Lower leg skin (tissue), 4 donors: Measurements from ENCODE around the gene TENM4. TPM values are rescaled to one million over a fixed set of nuclear protein-coding genes. Genes with fewer than 3 reads are reported as not detected.

Experiments
- DNase-seq, 2 donors: peaks; one replicate each; pipeline ENCODE4 v3.0.0-alpha.2; 2019; ENCODE audit warnings: low spot score in 2 of 2
- H3K4me3 ChIP-seq: fragments of 200-600 bp; sonication (generic); 2 replicates; pipeline ENCODE4 v1.5.1; 2017; ENCODE audit warnings: mild to moderate bottlenecking, low read depth; ENCODE audit not compliant: poor library complexity, severe bottlenecking
- CTCF ChIP-seq, 3 donors: fragments of 450-650 bp; IDR thresholded peaks; one replicate each; pipeline ENCODE4 v1.5.1; 2016; ENCODE audit warnings: antibody characterized with exemption in 3 of 3, mild to moderate bottlenecking in 3 of 3, moderate library complexity in 2 of 3
- POLR2A ChIP-seq, 2 donors: fragments of 450-650 bp; IDR thresholded peaks; one replicate each; pipeline ENCODE4 v1.6.1; 2016 to 2017; ENCODE audit warnings: antibody characterized with exemption in 2 of 2, mild to moderate bottlenecking in 1 of 2, moderate library complexity in 1 of 2
- WGBS, 2 donors: methylation state at CpG; one replicate each; pipeline ENCODE4 v1.1.5; 2018; 5-methylcytosine and 5-hydroxymethylcytosine counted together
- intact Hi-C: fragments of 100-400 bp; cut with DNase I; formaldehyde crosslinking; loops from one replicate; pipeline ENCODE4 v1.15.0; 2023; ENCODE audit warnings: low total_unique reads
- total RNA-seq, 4 donors: library from RNA; depleted of rRNA; stranded (reverse); fragments of >200 nt; gene quantifications; one replicate each; pipeline ENCODE4 v1.1.0, GENCODE V29; 2016

The TENM4 gene
- total RNA-seq, 4 donors from 2014 or later, result 34.4 to 41.1 (median 36.6) TPM

GRCh38 chr11:79413268-79413667, 27.6 kb downstream of the TENM4 start:
- peak; percentile 75 to 92 for DNase-seq
- H3K4me3 ChIP-seq, result no peak overlapping the region
- intact Hi-C loops, result no loop called here
- 36% methylated on average over 4 of the region's 4 CpGs for WGBS, 2 donors
- no peak for TF ChIP-seq POLR2A (IDR thresholded peaks at IDR 0.05)
- TF ChIP-seq CTCF (IDR thresholded peaks at IDR 0.05), result no peak

- intact Hi-C loops, result no loop called here
- no peak for TF ChIP-seq CTCF (IDR thresholded peaks at IDR 0.05)
- TF ChIP-seq POLR2A (IDR thresholded peaks at IDR 0.05), result no peak
- WGBS, 2 donors, result 80 to 93% methylated on average over 1 of the region's 1 CpG
- no peak for DNase-seq
- H3K4me3 ChIP-seq, result no peak overlapping the region
Measured at GRCh38 chr11:79412761-79413160, 28.1 kb downstream of the TENM4 start.

- no peak for DNase-seq
- no peak overlapping the region for H3K4me3 ChIP-seq
- WGBS, 2 donors, result 88 to 93% methylated on average over 6 of the region's 6 CpGs
- TF ChIP-seq POLR2A (IDR thresholded peaks at IDR 0.05) (no peak), CTCF (IDR thresholded peaks at IDR 0.05) (no peak)
- intact Hi-C loops, result no loop called here
Measured at GRCh38 chr11:79409330-79409729, 31.5 kb downstream of the TENM4 start.

- TF ChIP-seq CTCF (IDR thresholded peaks at IDR 0.05) (no peak), POLR2A (IDR thresholded peaks at IDR 0.05) (no peak)
- no peak for DNase-seq
- WGBS, 2 donors, result 72 to 73% methylated on average over 5 of the region's 5 CpGs
- H3K4me3 ChIP-seq, result no peak overlapping the region
- intact Hi-C loops, result no loop called here
Measured at GRCh38 chr11:79406376-79406775, 34.5 kb downstream of the TENM4 start.

- no peak overlapping the region for H3K4me3 ChIP-seq
- whole genome bisulfite sequencing, 2 donors, result 77% methylated on average over 3 of the region's 3 CpGs
- no peak for DNase-seq
- TF ChIP-seq CTCF (IDR thresholded peaks at IDR 0.05), result no peak
- TF ChIP-seq POLR2A (IDR thresholded peaks at IDR 0.05), result no peak
- intact Hi-C loops, result no loop called here
Measured at GRCh38 chr11:79404806-79405205, 36.0 kb downstream of the TENM4 start.

GRCh38 chr11:79404325-79404724, 36.5 kb downstream of the TENM4 start:
- 62 to 70% methylated on average over 2 of the region's 2 CpGs for WGBS, 2 donors
- no peak overlapping the region for H3K4me3 ChIP-seq
- TF ChIP-seq CTCF (IDR thresholded peaks at IDR 0.05), result no peak
- no peak for TF ChIP-seq POLR2A (IDR thresholded peaks at IDR 0.05)
- intact Hi-C loops, result no loop called here
- no peak for DNase-seq
